HG03432 (cell line): ENCODE measurements around the gene SLC1A5.

Experiments used
- ATAC-seq: cut with Tn5 transposase; IDR thresholded peaks from one replicate; pipeline ENCODE4 v1.9.1; 2021; ENCODE audit warnings: mild to moderate bottlenecking, moderate library complexity; ENCODE audit not compliant: unreplicated experiment

Gene SLC1A5

DNA sequence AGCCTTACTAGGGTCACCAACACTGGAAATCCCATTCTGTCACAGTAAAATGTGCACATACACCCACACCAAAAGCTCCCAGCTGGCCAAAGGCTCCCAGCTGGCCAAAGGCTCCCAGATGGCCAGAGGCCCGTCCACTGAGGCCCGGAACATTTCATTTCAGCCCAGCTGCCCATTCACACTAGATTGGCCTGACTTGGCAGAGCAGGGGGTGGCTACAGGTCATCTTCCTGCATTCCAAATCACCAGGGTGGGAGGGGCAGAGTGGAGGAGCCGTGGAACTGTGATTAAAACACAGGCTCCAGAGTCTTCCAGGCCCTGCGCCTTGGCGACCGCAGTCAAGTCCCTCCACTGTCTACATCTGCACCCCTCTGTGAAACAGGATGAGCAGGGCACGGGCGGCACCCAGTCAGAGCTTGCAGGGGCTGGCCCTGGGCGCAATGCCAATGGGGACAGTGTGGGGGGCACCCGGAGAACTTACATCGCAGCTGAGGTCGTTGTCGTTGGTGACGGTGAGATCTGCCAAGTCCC is 61.4 kb downstream of the SLC1A5 start:
- ATAC-seq = no peak

DNA sequence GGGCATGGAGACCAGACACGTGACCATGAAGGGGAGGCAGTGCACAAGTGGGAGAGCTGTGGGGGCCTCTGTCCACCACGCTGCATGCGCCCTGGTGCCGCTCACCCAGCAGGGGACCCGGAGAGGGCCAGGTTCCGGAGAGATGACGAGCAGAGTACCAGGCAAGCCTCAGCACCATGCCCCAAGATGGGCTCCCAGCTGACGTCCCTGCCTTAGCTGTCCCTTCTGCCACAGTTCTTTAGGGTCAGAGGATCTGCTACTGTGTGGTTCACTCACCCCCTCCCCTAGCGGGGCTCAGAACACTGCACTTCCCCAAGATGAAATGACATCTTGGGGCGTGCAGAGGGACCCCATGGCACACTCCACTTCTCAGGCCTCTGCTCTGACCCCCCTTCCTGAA is 61.8 kb downstream of the SLC1A5 start:
- ATAC-seq = no peak

DNA sequence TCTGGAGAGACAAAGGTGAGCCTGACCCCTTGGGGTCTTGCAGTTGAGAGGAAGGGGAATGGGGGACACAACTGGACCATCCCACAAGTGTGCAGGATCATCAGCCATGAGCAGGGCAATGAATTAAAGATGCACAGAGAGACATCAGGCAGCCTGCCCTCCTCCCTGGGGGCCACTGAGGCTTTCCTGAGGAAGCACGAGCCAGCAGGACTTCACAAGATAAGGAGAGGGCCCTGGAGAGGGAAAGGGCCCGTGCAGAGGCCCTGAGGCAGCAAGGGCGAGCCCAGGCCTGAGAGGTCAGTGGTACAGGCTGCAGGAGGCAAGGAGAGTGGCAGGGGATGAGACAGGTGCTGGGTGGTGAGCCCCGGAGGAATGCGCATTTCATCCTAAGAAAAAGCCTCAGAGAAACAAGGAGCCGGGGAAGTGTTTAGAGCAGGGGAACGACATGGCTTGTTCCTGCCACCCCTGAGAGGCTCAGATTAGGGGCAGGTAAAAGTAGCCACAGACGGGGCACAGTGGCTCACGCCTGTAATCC is 62.5 kb downstream of the SLC1A5 start:
- ATAC-seq = no peak

GRCh38 chr19:46725036-46725820 is 63.2 kb downstream of the SLC1A5 start:
- ATAC-seq = no peak
